Measurements from ENCODE around the gene FBLIM1. TPM values are rescaled to one million over a fixed set of nuclear protein-coding genes. Genes with fewer than 3 reads are reported as not detected.
"Not testable (repeated sequence)": the region's sequence is repeated elsewhere in the genome, so short reads cannot be mapped to it uniquely, and the experiment has no call there.

FBLIM1 gene
- total and polyA plus RNA-seq, 5 donors from 2014 or later: 0.06 TPM; not detected in 4

DNA sequence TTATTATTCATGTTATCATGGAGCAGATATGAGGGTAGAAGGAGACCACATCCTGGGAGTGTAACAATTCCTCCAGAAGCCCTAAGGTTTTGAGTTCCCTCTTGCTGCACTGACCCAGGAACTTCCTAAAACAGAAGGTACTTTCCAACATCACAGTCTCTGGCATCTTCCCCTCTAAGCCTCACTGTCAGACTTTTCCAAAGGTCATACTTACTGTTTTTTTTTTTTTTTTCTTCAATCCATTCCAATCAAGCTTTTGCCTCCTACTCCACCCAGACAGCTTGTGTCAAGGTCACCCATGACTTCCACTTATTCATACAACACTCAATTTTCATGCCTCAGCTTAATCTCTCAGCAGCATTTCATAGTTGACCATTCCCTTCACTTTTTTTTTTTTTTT, 67.2 kb downstream of the FBLIM1 start:
- no peak for ATAC-seq (ENCODE audit: low read depth in 2 of 2)
- H3K4me1 Mint-ChIP-seq: peaks cover 0 to 17% (median 6%) of the 10 kb centered on the region in 4 donors
- H3K9me3 Mint-ChIP-seq: peaks cover 0 to 2% (median 0%) of the 10 kb centered on the region in 7 donors
- peaks cover 4% of the 10 kb centered on the region for H3K4me1 ChIP-seq (ENCODE audit: control insufficient read depth, insufficient read depth, low read length, poor library complexity, severe bottlenecking)
- no peak overlapping the region for H3K27ac Mint-ChIP-seq
- no peaks in the 10 kb centered on the region for H3K36me3 ChIP-seq (ENCODE audit: control insufficient read depth, insufficient read depth, low read length)
- no peak overlapping the region for H3K4me3 ChIP-seq (ENCODE audit: low read depth, low read length)
- H3K27ac ChIP-seq (ENCODE audit: insufficient read depth, low read length, poor library complexity, severe bottlenecking): no peak overlapping the region
- no peaks in the 10 kb centered on the region for H3K27me3 Mint-ChIP-seq
- peak overlapping the region in 1 of 4 donors; percentile 17 for H3K4me3 Mint-ChIP-seq
- no peaks in the 10 kb centered on the region for H3K36me3 Mint-ChIP-seq
- no peaks in the 10 kb centered on the region for H3K27me3 ChIP-seq (ENCODE audit: control insufficient read depth, insufficient read depth, low read length)
- DNase-seq: no peak
- H3K9me3 ChIP-seq (ENCODE audit: control insufficient read depth in 2 of 2, low read length in 2 of 2): no peaks in the 10 kb centered on the region

DNA sequence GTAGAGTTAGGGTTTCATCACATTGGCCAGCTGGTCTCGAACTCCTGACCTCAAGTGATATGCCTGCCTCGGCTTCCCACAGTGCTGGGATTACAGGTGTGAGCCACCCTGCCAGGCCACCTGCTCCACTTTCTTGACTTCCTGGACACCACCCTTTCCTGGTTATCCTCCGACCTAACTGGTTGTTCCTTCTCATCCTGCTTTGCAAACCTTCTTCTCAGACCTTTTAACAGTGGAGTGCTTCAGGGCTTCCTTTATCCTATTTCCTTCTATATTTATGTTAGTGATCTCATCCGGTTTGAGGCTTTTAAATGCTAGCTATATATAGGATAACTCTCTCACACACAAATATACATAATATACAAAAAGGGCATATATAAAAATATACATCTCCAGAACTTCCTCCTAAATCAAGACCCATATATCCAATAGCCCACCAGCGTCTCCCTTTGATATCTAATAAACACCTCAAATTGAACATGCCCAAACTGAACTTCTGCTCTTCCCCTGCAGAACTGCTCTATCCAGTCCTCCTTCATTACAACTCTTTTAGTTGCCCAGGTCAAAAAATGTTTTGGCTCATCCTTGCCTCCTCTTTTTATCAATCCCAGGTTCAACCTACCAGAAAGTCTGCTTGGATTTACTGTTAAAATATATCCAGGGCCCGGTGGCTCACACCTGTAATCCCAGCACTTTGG, 68.4 kb downstream of the FBLIM1 start:
- no peaks in the 10 kb centered on the region for H3K27me3 ChIP-seq (ENCODE audit: control insufficient read depth, insufficient read depth, low read length)
- no peaks in the 10 kb centered on the region for H3K9me3 ChIP-seq (ENCODE audit: control insufficient read depth in 2 of 2, low read length in 2 of 2)
- no peak overlapping the region for H3K27ac Mint-ChIP-seq
- peaks cover 0 to 2% (median 0%) of the 10 kb centered on the region in 7 donors for H3K9me3 Mint-ChIP-seq
- no peak overlapping the region for H3K27ac ChIP-seq (ENCODE audit: insufficient read depth, low read length, poor library complexity, severe bottlenecking)
- peaks cover 4% of the 10 kb centered on the region for H3K36me3 Mint-ChIP-seq
- H3K36me3 ChIP-seq (ENCODE audit: control insufficient read depth, insufficient read depth, low read length): no peaks in the 10 kb centered on the region
- H3K4me3 Mint-ChIP-seq: no peak overlapping the region
- no peak overlapping the region for H3K4me3 ChIP-seq (ENCODE audit: low read depth, low read length)
- no peak for ATAC-seq (ENCODE audit: low read depth in 2 of 2)
- H3K27me3 Mint-ChIP-seq: no peaks in the 10 kb centered on the region
- peaks cover 4 to 22% (median 11%) of the 10 kb centered on the region in 4 donors for H3K4me1 Mint-ChIP-seq
- H3K4me1 ChIP-seq (ENCODE audit: control insufficient read depth, insufficient read depth, low read length, poor library complexity, severe bottlenecking): peaks cover 4% of the 10 kb centered on the region
- no peak for DNase-seq

DNA sequence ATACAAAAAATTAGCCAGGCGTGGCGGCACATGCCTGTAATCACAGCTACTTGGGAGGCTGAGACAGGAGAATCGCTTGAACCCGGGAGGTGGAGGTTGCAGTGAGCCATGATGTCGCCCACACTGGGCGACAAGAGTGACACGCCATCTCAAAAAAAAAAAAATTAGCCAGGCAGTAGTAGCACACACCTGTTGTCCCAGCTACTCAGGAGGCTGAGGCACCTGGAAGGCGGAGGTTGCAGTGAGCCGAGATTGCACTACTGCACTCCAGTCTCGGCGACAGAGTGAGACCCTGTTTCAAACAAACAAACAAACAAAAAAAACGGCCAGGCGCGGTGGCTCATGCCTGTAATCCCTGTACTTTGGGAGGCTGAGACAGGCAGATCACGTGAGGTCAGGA, 69.0 kb downstream of the FBLIM1 start:
- not testable (repeated sequence) for H3K4me3 Mint-ChIP-seq; ATAC-seq (ENCODE audit: low read depth in 2 of 2); H3K27me3 ChIP-seq (ENCODE audit: control insufficient read depth, insufficient read depth, low read length); H3K4me3 ChIP-seq (ENCODE audit: low read depth, low read length); H3K36me3 Mint-ChIP-seq; H3K4me1 ChIP-seq (ENCODE audit: control insufficient read depth, insufficient read depth, low read length, poor library complexity, severe bottlenecking); H3K27me3 Mint-ChIP-seq; H3K27ac ChIP-seq (ENCODE audit: insufficient read depth, low read length, poor library complexity, severe bottlenecking); DNase-seq; H3K27ac Mint-ChIP-seq; H3K9me3 ChIP-seq (ENCODE audit: control insufficient read depth in 2 of 2, low read length in 2 of 2); H3K9me3 Mint-ChIP-seq; H3K36me3 ChIP-seq (ENCODE audit: control insufficient read depth, insufficient read depth, low read length)
- H3K4me1 Mint-ChIP-seq: peaks cover 4 to 23% (median 12%) of the 10 kb centered on the region in 4 donors

DNA sequence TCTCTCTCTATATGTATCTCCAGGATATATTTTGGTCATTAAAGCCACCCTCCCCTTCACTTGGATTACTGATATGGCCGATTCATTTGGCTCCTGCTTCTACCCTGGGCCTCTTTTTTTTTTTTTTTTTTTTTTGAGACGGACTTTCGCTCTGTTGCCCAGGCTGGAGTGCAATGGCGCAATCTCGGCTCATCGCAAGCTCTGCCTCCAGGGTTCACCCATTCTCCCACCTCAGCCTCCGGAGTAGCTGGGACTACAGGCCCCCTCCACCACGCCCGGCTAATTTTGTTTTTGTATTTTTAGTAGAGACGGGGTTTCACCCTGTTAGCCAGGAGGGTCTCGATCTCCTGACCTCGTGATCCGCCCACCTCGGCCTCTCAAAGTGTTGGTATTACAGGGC, 70.3 kb downstream of the FBLIM1 start:
- H3K36me3 ChIP-seq (ENCODE audit: control insufficient read depth, insufficient read depth, low read length); H3K27ac Mint-ChIP-seq; H3K9me3 ChIP-seq (ENCODE audit: control insufficient read depth in 2 of 2, low read length in 2 of 2); H3K27ac ChIP-seq (ENCODE audit: insufficient read depth, low read length, poor library complexity, severe bottlenecking); H3K36me3 Mint-ChIP-seq; H3K27me3 ChIP-seq (ENCODE audit: control insufficient read depth, insufficient read depth, low read length); H3K4me3 Mint-ChIP-seq; H3K27me3 Mint-ChIP-seq; ATAC-seq (ENCODE audit: low read depth in 2 of 2); H3K4me3 ChIP-seq (ENCODE audit: low read depth, low read length); DNase-seq; H3K9me3 Mint-ChIP-seq: not testable (repeated sequence)
- H3K4me1 ChIP-seq (ENCODE audit: control insufficient read depth, insufficient read depth, low read length, poor library complexity, severe bottlenecking): peaks cover 10% of the 10 kb centered on the region
- peaks cover 7 to 32% (median 19%) of the 10 kb centered on the region in 4 donors for H3K4me1 Mint-ChIP-seq

DNA sequence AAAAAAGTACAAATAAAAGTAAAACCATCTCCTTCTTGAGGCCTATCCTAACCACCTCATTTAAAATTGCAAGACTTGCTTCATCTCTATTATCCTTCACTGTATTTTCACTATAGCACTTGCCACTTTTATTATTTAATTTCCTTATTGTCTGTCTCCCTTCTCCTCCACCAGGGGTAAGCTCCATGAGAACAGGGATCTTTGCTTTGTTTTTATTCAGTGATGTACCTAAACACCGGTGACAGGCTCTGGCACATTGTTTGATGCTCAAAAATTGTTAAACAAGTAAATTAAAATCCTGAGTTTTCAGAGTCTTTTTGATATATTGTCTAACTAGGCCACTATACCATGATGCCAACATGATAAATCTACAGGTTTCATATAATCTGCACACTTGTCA, 71.7 kb downstream of the FBLIM1 start:
- Mint-ChIP-seq H3K27me3 (peaks cover 14% of the 10 kb centered on the region), H3K9me3 (no peaks in the 10 kb centered on the region), H3K27ac (peak overlapping the region; percentile 3 to 70 (median 61)), H3K36me3 (peaks cover 5% of the 10 kb centered on the region), H3K4me3 (peak overlapping the region in 2 of 4 donors; percentile 74 to 75), H3K4me1 (peaks cover 7 to 37% (median 24%) of the 10 kb centered on the region in 4 donors)
- H3K36me3 ChIP-seq (ENCODE audit: control insufficient read depth, insufficient read depth, low read length): no peaks in the 10 kb centered on the region
- H3K27me3 ChIP-seq (ENCODE audit: control insufficient read depth, insufficient read depth, low read length): no peaks in the 10 kb centered on the region
- no peak for DNase-seq
- no peak overlapping the region for H3K27ac ChIP-seq (ENCODE audit: insufficient read depth, low read length, poor library complexity, severe bottlenecking)
- H3K9me3 ChIP-seq (ENCODE audit: control insufficient read depth in 2 of 2, low read length in 2 of 2): no peaks in the 10 kb centered on the region
- peaks cover 10% of the 10 kb centered on the region for H3K4me1 ChIP-seq (ENCODE audit: control insufficient read depth, insufficient read depth, low read length, poor library complexity, severe bottlenecking)
- no peak overlapping the region for H3K4me3 ChIP-seq (ENCODE audit: low read depth, low read length)
- no peak for ATAC-seq (ENCODE audit: low read depth in 2 of 2)

DNA sequence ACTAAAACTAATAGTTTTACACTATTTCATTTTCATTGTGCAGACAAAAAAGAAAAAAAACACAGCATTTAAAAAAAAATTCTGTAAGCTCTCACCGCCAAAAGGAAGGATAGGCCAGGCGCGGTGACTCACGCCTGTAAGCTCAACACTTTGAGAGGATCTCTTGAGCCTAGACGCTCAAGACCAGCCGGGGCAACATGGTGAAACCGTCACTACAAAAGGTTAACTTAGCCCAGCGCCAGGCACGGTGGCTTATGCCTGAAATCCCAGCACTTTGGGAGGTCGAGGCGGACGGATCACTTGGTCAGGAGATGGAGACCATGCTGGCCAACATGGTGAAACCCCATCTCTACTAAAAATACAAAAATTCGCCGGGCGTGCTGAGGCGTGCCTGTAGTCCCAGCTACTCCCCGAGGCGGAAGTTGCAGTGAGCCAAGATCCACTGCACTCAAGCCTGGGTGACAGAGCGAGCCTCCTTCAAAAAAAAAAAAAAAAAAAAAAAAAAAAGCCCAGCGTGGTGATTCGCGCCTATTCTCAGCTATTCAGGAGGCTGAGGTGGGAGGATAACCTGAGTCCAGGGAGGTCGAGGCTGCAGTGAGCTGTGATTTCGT, 74.6 kb downstream of the FBLIM1 start:
- H3K4me3 Mint-ChIP-seq: peak overlapping the region; percentile 94 to 97 (median 96)

DNA sequence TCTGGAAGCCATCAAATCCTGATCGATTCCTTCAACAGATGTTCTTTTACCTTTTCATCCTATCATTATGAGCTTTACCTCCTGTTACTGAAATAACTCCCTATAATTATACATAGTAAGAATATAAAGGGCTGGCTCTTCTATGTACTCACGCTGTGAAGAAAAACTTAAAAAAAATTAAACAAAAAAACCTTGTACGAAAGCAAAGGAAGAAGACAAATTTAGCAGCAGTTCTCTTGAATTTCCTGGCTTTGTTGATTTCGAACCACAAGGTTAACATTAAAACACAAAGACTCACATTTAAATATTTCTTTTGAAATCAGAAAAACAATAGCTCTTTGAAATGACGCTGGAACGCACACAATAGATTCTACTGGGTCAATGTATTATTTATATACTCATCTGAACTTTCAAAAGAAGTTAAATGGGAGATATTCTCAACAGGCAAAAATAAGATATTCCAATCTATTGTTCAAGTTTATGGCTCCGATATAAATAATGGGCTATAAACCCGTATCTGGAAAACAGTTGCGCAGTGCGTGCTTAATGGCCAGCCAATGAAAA, 75.3 kb downstream of the FBLIM1 start:
- H3K4me3 Mint-ChIP-seq: peak overlapping the region; percentile 94 to 97 (median 96)
- H3K27me3 Mint-ChIP-seq: peaks cover 18% of the 10 kb centered on the region
- Histone ChIP-seq H3K4me1 (ENCODE audit: control insufficient read depth, insufficient read depth, low read length, poor library complexity, severe bottlenecking) (peaks cover 35% of the 10 kb centered on the region), H3K36me3 (ENCODE audit: control insufficient read depth, insufficient read depth, low read length) (no peaks in the 10 kb centered on the region), H3K27me3 (ENCODE audit: control insufficient read depth, insufficient read depth, low read length) (no peaks in the 10 kb centered on the region), H3K4me3 (ENCODE audit: low read depth, low read length) (peak overlapping the region; percentile 99), H3K9me3 (ENCODE audit: control insufficient read depth in 2 of 2, low read length in 2 of 2) (no peaks in the 10 kb centered on the region), H3K27ac (ENCODE audit: insufficient read depth, low read length, poor library complexity, severe bottlenecking) (peak overlapping the region; percentile 99)
- peaks cover 9 to 50% (median 30%) of the 10 kb centered on the region in 4 donors for H3K4me1 Mint-ChIP-seq
- ATAC-seq (ENCODE audit: low read depth in 2 of 2) (no peak), DNase-seq (no peak)
- no peaks in the 10 kb centered on the region for H3K9me3 Mint-ChIP-seq
- peaks cover 5% of the 10 kb centered on the region for H3K36me3 Mint-ChIP-seq
- H3K27ac Mint-ChIP-seq: peak overlapping the region; percentile 98 to 99 (median 98)

More for the DNA sequence above, 74.6 kb downstream of the FBLIM1 start:
- Mint-ChIP-seq H3K36me3 (peaks cover 5% of the 10 kb centered on the region), H3K27ac (peak overlapping the region; percentile 98 to 99 (median 98)), H3K27me3 (peaks cover 18% of the 10 kb centered on the region), H3K4me1 (peaks cover 9 to 50% (median 30%) of the 10 kb centered on the region in 4 donors), H3K9me3 (no peaks in the 10 kb centered on the region)
- Histone ChIP-seq H3K36me3 (ENCODE audit: control insufficient read depth, insufficient read depth, low read length) (no peaks in the 10 kb centered on the region), H3K4me1 (ENCODE audit: control insufficient read depth, insufficient read depth, low read length, poor library complexity, severe bottlenecking) (peaks cover 35% of the 10 kb centered on the region), H3K27me3 (ENCODE audit: control insufficient read depth, insufficient read depth, low read length) (no peaks in the 10 kb centered on the region), H3K9me3 (ENCODE audit: control insufficient read depth in 2 of 2, low read length in 2 of 2) (no peaks in the 10 kb centered on the region), H3K4me3 (ENCODE audit: low read depth, low read length) (peak overlapping the region; percentile 99), H3K27ac (ENCODE audit: insufficient read depth, low read length, poor library complexity, severe bottlenecking) (peak overlapping the region; percentile 99)
- peak; percentile 50 to 81 (median 60) for DNase-seq
- no peak for ATAC-seq (ENCODE audit: low read depth in 2 of 2)
